ENCODE data around the gene TPK1.

GRCh38 chr7:144668503-144668902 lies 167.3 kb downstream of the TPK1 start:
- TF ChIP-seq POLR2AphosphoS5 (IDR thresholded peaks at IDR 0.05; ENCODE audit: borderline replicate concordance, low read depth, low read length) (no peak), EZH2 (IDR thresholded peaks at IDR 0.05) (no peak)
